ENCODE data around the gene COQ8A. TPM values are rescaled to one million over a fixed set of nuclear protein-coding genes. Genes with fewer than 3 reads are reported as not detected.
A peak's percentile ranks its signal among the peaks of the same experiment; 100 is the strongest.

Gene COQ8A
- 25.7 and 37.4 TPM in 2 replicates for total RNA-seq

- DNase-seq, result peak; percentile 99
Measured at GRCh38 chr1:226940029-226940805, at the start of gene COQ8A. COQ8A (plus strand) TSS chr1:226940294; CDS start chr1:226961386, 21,092 bp downstream.

GRCh38 chr1:226890331-226891108, 49.6 kb upstream of the COQ8A start:
- DNase-seq, result no peak

DNA sequence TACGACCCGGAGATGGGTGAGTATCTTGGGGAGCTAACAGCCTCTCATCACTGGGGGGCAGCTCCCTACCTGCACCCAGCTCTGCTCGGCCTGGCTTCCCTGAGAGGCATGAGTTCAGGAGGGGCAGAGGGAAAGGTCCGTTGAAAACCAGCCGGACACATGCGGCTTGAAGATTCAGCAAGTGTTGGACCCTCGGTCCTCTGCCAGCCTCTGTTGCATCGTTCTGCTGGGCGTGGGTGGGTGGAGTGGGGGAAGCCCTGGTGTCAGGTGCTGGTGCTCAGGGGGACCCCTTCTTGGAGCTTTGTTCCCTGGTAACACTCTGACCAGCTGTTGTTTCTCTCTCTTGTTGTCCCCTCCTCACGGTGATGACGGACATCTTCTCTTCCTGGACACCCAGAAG, 48.7 kb upstream of the COQ8A start:
- DNase-seq, result no peak

GRCh38 chr1:226891846-226892523, 48.1 kb upstream of the COQ8A start:
- peak; percentile 82 for DNase-seq

GRCh38 chr1:226892524-226892875, 47.6 kb upstream of the COQ8A start:
- DNase-seq, result no peak

GRCh38 chr1:226893936-226894335, 46.2 kb upstream of the COQ8A start:
- DNase-seq, result no peak

DNA sequence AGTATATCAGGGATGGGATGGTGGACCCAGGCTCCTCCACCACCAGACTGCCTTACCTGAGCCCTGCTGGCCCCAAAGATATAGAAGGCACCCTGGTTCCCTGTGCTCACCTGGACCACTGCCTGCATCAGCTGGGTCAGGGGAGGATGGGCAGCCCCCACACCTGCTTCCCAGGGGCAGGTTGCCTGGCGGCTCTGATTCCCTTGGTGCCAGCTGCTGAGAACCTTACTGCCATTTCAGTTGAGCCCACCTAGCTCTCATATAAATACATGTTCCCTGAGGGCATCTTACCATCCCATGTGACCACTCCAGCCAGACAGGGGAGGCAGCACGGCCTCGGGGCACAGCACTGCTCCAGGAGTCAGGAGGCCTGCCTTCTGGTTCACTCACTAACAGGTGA, 45.3 kb upstream of the COQ8A start:
- DNase-seq, result no peak

- DNase-seq, result no peak
Measured at GRCh38 chr1:226895644-226896043, 44.5 kb upstream of the COQ8A start.

- no peak for DNase-seq
Measured at GRCh38 chr1:226898246-226898645, 41.8 kb upstream of the COQ8A start.

DNA sequence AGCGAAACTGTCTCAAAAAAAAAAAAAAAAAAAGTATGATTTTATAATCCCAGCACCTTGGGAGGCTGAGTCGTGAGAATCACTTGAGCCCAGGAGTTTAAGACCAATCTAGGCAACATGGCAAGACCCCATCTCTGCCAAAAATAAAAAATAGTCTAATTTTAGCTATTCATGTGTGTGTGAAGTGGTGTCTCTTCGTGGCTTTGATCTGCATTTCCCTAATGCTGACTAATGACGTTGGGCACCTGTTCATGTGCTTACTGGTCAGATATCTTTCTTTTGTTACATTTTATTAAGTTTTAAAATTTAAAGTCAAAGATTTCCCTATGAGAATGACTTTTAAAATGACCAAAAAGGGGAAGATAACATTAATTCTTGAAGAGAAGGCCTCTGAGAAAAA, 38.7 kb upstream of the COQ8A start:
- no peak for DNase-seq

DNA sequence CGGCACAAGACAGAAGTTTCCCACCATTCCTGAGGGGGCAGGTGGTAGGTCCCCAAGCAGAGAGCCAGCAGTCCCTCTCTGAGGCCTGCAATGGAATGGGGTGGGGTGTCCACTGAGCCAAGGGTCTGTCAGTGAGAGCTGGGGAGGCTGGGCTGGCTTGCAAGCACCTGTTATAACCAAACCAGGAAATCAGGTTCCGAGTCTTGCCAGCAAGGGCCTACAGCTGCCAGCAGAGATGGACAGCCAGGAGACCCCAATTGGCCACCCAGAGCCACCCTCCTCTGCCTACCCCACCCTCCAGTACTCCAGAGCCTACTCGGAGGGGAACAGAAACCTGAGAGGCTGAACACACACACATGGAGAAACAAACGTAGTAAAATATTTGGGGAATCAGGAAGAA, 37.5 kb upstream of the COQ8A start:
- DNase-seq, result no peak

GRCh38 chr1:226903819-226904716, 36.0 kb upstream of the COQ8A start:
- DNase-seq, result no peak

DNA sequence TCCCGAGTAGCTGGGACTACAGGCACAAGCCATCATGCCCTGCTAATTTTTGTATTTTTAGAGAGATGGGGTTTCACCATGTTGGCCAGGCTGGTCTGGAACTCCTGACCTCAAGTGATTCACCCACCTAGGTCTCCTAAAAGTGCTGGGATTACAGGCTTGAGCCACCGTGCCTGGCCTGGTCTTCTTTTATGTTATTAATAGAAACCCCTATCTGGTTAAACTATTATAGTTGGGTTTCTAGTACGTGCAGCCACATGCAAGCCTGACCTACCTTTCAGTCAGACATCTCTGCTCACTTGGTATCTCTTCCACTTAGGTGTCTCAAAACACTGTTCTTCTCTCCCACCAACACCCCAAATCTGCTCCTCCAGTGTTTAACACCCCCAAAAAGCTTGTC, 35.3 kb upstream of the COQ8A start:
- DNase-seq, result no peak

GRCh38 chr1:226908419-226908818, 31.7 kb upstream of the COQ8A start:
- no peak for DNase-seq

DNA sequence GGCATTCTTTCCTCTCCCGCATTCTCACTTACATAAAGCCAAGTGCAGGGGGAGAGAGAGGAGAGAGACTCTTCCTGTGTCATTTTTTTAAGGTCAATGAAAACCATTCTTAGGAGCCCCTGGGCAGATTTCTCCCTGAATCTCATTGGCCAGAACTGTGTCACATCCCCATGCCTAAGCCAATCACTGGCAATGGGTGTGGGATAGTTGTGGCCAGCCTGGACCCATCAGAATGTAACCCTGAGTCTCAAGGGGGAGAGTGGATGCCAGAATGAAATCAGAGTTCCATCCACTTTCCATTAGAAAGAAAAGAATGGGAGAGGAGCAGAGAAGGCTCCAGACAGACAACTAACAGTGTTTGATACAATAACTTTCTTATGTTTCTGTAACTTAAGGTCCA, 31.2 kb upstream of the COQ8A start:
- DNase-seq, result no peak

- DNase-seq, result peak; percentile 66
Measured at GRCh38 chr1:226912587-226913176, 27.4 kb upstream of the COQ8A start.

- DNase-seq, result no peak
Measured at GRCh38 chr1:226915672-226915995, 24.5 kb upstream of the COQ8A start.

GRCh38 chr1:226916497-226916896, 23.6 kb upstream of the COQ8A start:
- no peak for DNase-seq

GRCh38 chr1:226919587-226919986, 20.5 kb upstream of the COQ8A start:
- DNase-seq, result no peak

DNA sequence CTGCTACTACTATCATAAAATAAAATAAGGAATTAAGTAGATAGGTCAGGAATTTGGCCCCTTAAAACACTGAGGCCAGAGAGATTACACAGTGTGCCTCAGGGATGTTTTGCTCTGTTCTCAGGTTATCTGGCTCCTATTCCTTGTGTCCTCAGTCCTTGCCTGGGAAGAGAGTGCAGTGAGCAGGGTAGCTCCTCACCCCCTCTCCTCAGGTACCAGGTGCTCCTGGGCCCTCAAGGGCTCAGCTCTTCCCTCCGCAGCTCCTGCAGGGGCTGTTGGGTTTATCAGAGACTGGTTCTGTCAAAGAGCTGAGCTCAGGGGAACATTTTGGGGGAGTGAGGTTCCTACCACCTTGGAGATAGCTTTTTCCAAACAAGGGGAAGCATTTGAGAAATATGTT, 20.1 kb upstream of the COQ8A start:
- DNase-seq, result no peak

GRCh38 chr1:226920446-226920894, 19.6 kb upstream of the COQ8A start:
- DNase-seq, result no peak

DNA sequence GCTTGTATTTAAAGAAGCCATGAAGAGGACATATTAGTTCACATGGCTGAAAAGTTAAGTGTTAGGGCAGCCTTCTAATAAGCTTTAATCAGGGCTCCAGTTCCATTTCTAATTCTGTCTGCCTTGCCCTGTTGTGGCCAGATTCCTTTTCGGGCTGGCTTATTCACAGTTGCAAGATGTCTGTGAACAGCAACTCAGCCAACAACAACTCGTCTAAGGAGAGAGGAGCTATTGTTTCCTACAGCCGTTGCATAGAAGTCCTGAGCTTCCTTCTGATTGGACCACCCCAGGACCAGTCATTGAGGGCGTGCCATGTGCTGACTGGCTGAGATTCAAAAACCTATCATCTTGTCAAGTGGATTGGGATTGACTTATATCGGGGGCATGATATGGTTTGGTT, 18.6 kb upstream of the COQ8A start:
- no peak for DNase-seq
